ENCODE results near the gene HCAR3.
"Not testable (repeated sequence)": the region's sequence is repeated elsewhere in the genome, so short reads cannot be mapped to it uniquely, and the experiment has no call there.

DNA sequence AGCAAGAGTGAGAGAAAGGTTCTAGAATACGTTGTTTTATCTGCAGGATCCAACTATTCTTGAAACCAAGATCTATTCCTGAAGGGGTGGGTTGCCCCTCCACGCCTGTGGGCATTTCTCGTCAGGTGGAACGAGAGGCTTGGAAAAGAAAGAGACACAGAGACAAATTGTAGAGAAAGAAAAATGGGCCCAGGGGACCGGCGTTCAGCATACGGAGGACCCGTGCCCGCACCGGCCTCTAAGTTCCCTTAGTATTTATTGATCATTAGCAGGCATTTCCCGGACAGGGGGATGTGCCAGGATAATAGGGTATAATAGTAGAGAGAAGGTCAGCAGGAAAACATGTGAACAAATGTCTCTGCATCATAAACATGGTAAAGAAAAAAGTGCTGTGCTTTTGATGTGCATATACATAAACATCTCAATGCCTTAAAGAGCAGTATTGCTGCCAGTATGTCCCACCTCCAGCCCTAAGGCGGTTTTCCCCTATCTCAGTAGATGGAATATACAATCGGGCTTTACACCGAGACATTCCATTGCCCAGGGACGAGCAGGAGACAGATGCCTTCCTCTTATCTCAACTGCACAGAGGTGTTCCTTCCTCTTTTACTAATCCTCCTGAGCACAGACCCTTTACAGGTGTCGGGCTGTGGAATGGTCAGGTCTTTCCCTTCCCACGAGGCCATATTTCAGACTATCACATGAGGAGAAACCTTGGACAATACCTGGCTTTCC lies 34.3 kb upstream of the HCAR3 start:
- TF ChIP-seq CTCF, POLR2AphosphoS5 (IDR thresholded peaks at IDR 0.05): not testable (repeated sequence)
